ENCODE data around the gene MARK3.

Gene MARK3

DNA sequence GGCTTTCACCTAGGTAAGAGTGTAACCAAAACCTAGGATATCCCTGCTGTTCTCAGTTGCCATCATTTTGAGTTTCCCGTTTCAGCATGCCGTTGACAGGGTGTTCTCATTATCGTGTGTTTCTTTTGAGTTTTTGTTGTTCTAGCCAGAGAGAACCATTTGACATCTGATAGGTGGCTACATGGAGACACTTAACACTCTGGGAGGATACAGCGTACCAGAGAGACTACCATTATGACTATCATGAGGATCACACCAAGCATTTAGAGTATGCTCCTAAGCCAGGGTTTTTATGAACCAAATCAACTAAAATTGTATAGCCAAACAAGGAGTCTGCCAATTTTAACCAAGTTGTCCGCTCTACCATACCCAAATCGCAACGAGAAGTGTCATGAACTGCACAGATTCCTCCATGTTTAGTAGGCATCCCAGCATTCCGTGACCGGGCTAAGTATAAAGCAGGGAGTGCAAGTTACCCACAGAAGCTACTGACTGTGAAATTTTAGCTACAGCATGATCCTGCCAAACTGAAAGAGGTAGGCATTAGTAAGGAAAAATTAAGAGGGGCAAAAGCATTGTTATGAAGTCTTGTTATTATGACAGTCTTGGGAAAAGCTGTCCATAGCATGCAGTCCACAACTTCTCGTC lies 48.8 kb downstream of the MARK3 start:
- no peak for DNase-seq (ENCODE audit: low read depth in 2 of 2)

GRCh38 chr14:103434868-103435442 lies 49.7 kb downstream of the MARK3 start:
- DNase-seq (ENCODE audit: low read depth in 2 of 2), result no peak

- no peak for DNase-seq (ENCODE audit: low read depth in 2 of 2)
These were observed 51.3 kb downstream of the MARK3 start for GRCh38 chr14:103436533-103436932.

DNA sequence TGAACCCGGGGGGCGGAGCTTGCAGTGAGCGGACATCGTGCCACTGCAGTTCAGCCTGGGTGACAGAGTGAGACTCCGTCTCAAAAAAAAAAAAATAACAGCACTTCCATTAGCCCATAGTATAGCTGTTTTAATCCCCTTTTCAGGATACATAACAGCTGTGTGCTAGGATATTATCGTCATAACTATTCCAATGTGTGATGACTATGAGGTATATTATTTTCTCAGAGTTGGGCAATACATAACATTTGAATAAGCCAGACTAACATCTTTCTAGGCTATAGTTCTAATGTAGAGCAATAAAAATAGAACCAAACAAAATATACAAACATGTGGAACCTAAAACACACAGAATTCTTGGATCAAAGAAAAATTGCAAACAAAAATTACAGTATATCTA lies 57.1 kb downstream of the MARK3 start:
- DNase-seq (ENCODE audit: low read depth in 2 of 2), result no peak

GRCh38 chr14:103443111-103443510 lies 57.9 kb downstream of the MARK3 start:
- DNase-seq (ENCODE audit: low read depth in 2 of 2), result no peak

GRCh38 chr14:103444837-103445524 lies 59.8 kb downstream of the MARK3 start:
- no peak for DNase-seq (ENCODE audit: low read depth in 2 of 2)

GRCh38 chr14:103445806-103446205 lies 60.6 kb downstream of the MARK3 start:
- no peak for DNase-seq (ENCODE audit: low read depth in 2 of 2)

GRCh38 chr14:103448097-103448496 lies 62.9 kb downstream of the MARK3 start:
- no peak for DNase-seq (ENCODE audit: low read depth in 2 of 2)

DNA sequence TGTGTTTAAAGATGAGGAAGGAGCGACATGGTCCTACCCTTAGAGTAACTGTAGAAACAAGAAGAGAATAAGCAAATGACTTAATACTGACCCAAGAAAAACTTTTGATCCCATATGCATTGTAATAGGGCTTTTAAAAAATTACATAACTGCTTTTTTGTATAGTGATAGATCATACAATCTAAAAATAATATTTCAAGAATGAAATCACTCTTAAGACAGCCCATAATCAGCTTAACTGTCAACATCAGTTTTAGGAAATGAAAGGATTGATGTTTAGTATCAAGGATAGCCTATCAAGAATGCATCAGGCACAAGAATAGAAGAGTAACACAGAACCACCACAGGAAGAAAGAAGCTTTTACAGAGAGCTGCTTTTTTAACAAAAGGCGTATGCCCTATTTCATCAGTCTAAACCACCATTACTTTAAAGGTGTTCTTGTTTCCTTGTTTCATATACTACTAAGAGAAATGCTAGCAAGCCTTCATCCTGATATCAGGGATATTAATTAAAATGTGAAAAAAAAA lies 64.5 kb downstream of the MARK3 start:
- no peak for DNase-seq (ENCODE audit: low read depth in 2 of 2)

DNA sequence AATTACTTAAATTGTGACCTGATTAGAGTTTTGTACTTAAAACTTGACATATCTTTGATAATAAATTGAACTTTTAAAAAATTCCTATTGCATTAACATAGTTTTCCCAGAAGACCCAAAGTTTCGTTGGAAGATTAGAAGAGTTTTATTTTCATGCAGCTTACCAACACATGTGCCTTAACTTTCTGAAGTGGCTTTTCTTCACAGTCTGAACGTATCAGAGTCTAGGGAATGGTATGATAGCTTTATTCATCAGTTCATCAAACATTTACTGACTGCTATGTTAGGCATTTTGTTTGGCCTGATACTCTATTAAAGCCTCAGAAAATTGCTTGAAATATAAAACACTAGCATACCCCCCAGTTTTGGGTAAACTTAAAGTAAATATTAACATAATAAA lies 65.2 kb downstream of the MARK3 start:
- DNase-seq (ENCODE audit: low read depth in 2 of 2), result no peak

GRCh38 chr14:103451401-103451800 lies 66.2 kb downstream of the MARK3 start:
- DNase-seq (ENCODE audit: low read depth in 2 of 2), result no peak

GRCh38 chr14:103453791-103454190 lies 68.6 kb downstream of the MARK3 start:
- DNase-seq (ENCODE audit: low read depth in 2 of 2), result no peak

- DNase-seq (ENCODE audit: low read depth in 2 of 2), result no peak
These were observed 71.1 kb downstream of the MARK3 start for GRCh38 chr14:103456167-103456835.

GRCh38 chr14:103460415-103460814 lies 75.2 kb downstream of the MARK3 start:
- DNase-seq (ENCODE audit: low read depth in 2 of 2), result no peak

GRCh38 chr14:103463149-103463548 lies 77.9 kb downstream of the MARK3 start:
- no peak for DNase-seq (ENCODE audit: low read depth in 2 of 2)

DNA sequence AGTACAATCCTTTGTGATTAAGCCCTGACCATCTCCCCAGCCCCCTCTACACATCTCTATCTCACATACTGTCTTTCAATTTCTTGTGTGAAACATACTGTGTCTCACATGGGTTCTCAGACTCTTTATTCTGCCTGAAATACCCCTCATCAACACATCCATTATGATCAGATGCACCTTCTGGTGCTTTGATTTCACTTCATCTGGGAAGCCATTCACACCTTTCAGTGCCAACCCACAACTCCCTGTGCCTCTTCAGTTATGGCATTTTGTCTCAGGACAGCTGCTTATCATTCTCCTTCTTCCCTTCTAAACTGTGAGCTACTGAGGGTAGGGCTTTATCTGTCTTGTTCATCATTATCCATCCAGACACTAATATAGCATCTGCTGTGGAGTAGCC lies 78.6 kb downstream of the MARK3 start:
- DNase-seq (ENCODE audit: low read depth in 2 of 2), result no peak

DNA sequence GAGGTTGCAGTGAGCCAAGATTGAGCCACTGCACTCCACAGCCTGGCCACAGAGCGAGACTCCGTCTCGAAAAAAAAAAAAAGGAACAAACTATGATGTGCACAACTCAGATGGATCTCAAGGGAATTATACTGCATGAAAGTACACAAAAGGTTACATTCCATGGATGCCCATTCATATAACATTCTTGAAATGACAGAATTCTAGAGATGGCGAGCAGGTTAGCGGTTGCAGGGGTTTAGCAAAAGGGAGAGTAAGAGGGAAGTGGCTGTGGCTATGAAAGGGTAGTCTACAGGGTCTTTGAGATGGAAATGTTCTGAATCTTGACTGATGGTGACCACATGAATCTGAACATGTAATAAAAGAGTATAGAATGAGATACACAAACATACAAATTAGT lies 87.7 kb downstream of the MARK3 start:
- no peak for DNase-seq (ENCODE audit: low read depth in 2 of 2)

- DNase-seq (ENCODE audit: low read depth in 2 of 2), result no peak
These were observed 89.7 kb downstream of the MARK3 start for GRCh38 chr14:103474893-103475292.

- DNase-seq (ENCODE audit: low read depth in 2 of 2), result no peak
These were observed 90.8 kb downstream of the MARK3 start for GRCh38 chr14:103476065-103476464.

GRCh38 chr14:103476631-103477030 lies 91.4 kb downstream of the MARK3 start:
- no peak for DNase-seq (ENCODE audit: low read depth in 2 of 2)

- no peak for DNase-seq (ENCODE audit: low read depth in 2 of 2)
These were observed 95.4 kb downstream of the MARK3 start for GRCh38 chr14:103480595-103480994.

DNA sequence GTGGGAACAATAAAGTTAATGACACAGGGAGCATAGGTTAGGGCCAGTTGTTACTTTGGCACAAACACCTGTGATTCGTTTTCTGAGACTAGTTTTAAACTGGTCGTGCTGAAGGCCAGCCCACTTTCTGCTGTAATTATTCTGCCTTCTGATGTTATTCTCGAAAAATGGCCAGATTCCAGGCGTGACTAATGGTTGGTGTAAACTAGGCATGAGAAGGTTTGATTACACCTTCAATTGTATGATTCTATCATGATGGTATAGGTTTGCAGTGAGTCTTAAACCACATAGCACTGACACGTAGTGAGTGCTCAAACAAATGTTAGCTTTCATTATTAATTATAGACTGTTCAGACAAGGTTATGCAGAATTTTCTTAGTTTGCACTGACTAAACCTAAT lies 98.4 kb downstream of the MARK3 start:
- DNase-seq (ENCODE audit: low read depth in 2 of 2), result no peak

DNA sequence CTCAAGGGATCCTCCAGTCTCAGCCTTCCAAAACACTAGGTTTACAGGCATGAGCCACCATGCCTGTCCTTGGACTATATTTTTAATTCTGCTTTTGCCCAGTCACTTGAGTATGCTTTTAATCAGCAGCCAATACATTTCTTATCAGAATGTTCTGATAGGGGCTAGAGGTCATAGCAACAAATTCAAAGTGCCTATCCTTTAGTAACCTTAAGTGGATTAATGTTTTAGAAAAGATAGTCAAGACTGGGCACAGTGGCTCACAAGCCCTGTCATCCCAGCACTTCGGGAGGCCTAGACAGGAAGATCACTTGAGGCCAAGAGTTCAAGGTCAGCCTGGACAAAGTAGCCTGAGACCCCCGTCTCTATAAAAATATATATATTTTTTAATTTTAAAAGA lies 100.3 kb downstream of the MARK3 start:
- no peak for DNase-seq (ENCODE audit: low read depth in 2 of 2)
